NOMO-1 (cell line): ENCODE data around the gene PDLIM1.
"Not testable (repeated sequence)": the region's sequence is repeated elsewhere in the genome, so short reads cannot be mapped to it uniquely, and the experiment has no call there.

Source experiments
- DNase-seq, 2 experiments: peaks; one replicate each; lab custom pipeline; 2025; ENCODE audit not compliant: unreplicated experiment in 2 of 2; lab: John Stamatoyannopoulos, UW

PDLIM1 gene

GRCh38 chr10:95214369-95214768, 76.4 kb downstream of the PDLIM1 start:
- no peak for DNase-seq

GRCh38 chr10:95211606-95212279, 79.1 kb downstream of the PDLIM1 start:
- DNase-seq = no peak

- DNase-seq = no peak
Measured at GRCh38 chr10:95209509-95210127, 81.2 kb downstream of the PDLIM1 start.

- no peak for DNase-seq
Measured at GRCh38 chr10:95208702-95209391, 82.0 kb downstream of the PDLIM1 start.

DNA sequence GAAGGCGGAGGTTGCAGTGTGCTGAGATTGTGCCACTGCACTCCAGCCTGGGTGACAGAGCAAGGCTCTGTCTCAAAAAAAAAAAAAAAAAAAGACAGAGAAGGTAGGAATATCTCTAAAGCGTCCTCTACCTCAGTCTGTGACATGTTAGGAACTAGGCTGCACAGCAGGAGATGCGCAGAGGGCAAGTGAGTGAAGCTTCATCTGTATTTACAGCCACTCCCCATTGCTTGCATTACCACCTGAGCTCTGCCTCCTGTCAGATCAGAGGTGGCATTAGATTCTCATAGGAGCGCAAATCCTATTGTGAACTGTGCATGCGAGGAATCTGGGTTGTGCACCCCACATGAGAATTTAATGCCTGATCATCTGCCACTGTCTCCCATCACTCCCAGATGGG, 87.9 kb downstream of the PDLIM1 start:
- not testable (repeated sequence) for DNase-seq

DNA sequence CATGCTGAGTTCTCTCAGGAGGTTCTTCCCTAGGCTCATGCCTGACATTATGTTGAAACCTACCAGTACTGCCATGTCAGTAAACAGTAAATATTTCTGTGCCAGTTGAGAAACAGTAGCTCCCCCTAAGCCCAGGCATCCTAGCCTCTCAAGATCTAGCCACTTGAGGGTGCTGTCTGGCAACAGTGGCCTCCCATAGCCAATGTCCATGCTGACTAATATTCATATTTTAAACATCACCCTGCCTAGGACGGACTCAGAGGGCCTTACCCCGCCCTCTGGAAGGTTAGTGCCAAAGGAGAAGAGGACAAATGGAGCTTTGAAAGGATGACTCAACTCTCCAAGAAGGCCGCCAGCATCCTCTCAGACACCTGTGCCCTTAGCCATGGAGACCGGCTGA, 89.1 kb downstream of the PDLIM1 start:
- DNase-seq = no peak

GRCh38 chr10:95196046-95196445, 94.8 kb downstream of the PDLIM1 start:
- no peak for DNase-seq

DNA sequence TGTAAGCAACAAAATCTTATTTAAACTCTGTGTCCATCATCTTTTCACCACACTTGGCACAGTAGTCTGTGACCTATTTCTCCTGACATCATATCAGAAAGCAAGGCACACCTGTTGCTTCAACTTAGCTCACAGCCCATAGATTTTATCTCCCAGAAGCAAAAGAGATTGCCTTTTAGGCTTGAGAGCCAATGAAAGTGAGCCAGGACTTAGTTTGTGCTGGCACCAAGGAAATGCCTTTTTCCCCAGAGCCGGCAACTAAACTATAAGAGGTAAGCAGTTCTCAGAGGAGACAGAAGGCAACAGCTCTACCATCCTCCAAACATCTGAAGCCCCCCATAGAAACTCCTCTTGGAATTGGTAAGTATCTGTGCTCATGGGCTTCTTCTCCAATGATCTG, 96.9 kb downstream of the PDLIM1 start, which contains the start of gene ACSM6:
ACSM6 (plus strand) TSS at position 295 of the 400 bp plus-strand sequence. CDS start 248 bp downstream, outside the sequence.
- DNase-seq = no peak

DNA sequence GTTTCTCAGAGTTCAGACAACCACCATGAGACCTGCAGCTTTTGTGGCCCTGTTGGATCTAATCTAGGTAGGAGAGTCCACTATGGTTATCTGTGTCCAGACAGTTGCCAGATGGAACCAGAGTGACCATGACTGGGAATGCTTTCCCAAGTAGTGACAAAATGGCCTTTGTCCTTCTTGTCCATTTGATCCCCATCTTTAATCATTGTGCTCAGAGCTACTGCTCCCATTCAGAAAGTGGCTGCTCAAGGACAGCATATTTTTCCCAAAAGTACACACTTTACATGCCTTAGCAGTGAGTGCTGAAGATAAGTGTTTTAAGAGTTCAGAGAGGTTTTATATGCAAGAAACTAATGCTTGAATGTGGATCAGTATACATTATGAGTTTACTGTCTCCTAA, 102.2 kb downstream of the PDLIM1 start:
- no peak for DNase-seq

DNA sequence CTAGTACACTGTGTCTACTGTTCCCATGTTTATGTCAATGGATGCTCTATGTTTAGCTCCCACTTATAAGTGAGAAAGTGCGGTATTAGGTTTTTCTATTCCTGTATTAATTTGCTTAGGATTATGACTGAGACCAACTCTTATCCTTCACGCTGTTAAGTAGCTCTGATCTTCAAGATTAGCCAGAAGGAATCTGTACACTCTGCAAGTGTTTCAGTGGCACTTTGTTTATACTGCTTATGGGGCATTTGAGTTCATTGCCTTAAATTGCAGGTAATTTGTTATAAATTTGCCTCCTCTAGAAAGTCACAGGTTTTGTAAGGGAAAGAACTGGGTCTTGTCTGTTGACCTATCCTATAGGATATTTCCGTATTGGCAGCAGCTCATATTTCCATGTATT, 103.2 kb downstream of the PDLIM1 start:
- no peak for DNase-seq
